RWPE2 (cell line): ENCODE data around the gene ADK.

ENCODE experiments used
- ATAC-seq: fragments of 200-7000 bp; cut with Tn5 transposase; 3 replicates; pipeline ENCODE4 v1.9.1; 2021; ENCODE audit warnings: low read depth
- DNase-seq: peaks from one replicate; pipeline ENCODE4 v3.0.0-alpha.2; 2020; ENCODE audit warnings: low spot score
- H3K27ac ChIP-seq: fragments of 450-650 bp; 2 replicates; pipeline ENCODE4 v1.5.1; 2017; ENCODE audit warnings: mild to moderate bottlenecking; ENCODE audit not compliant: poor library complexity, severe bottlenecking
- H3K27me3 ChIP-seq: fragments of 250-450 bp; sonication (Bioruptor Pico); 2 replicates; pipeline ENCODE4 v1.5.1; 2021; ENCODE audit warnings: mild to moderate bottlenecking, moderate library complexity; ENCODE audit not compliant: insufficient read depth, poor library complexity, severe bottlenecking
- H3K36me3 ChIP-seq: fragments of 250-450 bp; sonication (Bioruptor Pico); 2 replicates; pipeline ENCODE4 v1.5.1; 2020; ENCODE audit warnings: low read depth, mild to moderate bottlenecking, moderate library complexity
- H3K4me1 ChIP-seq: fragments of 250-450 bp; sonication (Bioruptor Pico); 2 replicates; pipeline ENCODE4 v1.5.1; 2021; ENCODE audit warnings: mild to moderate bottlenecking, moderate library complexity; ENCODE audit not compliant: insufficient read depth, poor library complexity, severe bottlenecking
- H3K4me3 ChIP-seq: fragments of 250-450 bp; sonication (Bioruptor Pico); 2 replicates; pipeline ENCODE4 v1.5.1; 2021; ENCODE audit warnings: mild to moderate bottlenecking, moderate library complexity; ENCODE audit not compliant: severe bottlenecking
- H3K9me3 ChIP-seq: fragments of 250-450 bp; sonication (Bioruptor Pico); 2 replicates; pipeline ENCODE4 v1.5.1; 2021; ENCODE audit warnings: mild to moderate bottlenecking, moderate library complexity; ENCODE audit not compliant: severe bottlenecking
- CTCF ChIP-seq: fragments of 450-650 bp; IDR thresholded peaks from one replicate; pipeline ENCODE4 v1.5.1; 2017; ENCODE audit warnings: mild to moderate bottlenecking, moderate library complexity; ENCODE audit not compliant: poor library complexity, severe bottlenecking

The ADK gene

GRCh38 chr10:74748468-74749031 lies 597.5 kb downstream of the ADK start:
- ATAC-seq (no peak), DNase-seq (no peak)
- no peaks in the 10 kb centered on the region for H3K27me3 ChIP-seq
- H3K4me3 ChIP-seq = no peak overlapping the region
- no peaks in the 10 kb centered on the region for H3K4me1 ChIP-seq
- no peaks in the 10 kb centered on the region for H3K36me3 ChIP-seq
- H3K9me3 ChIP-seq = no peaks in the 10 kb centered on the region
- no peak for TF ChIP-seq CTCF
- H3K27ac ChIP-seq = no peak overlapping the region

- no peak for DNase-seq
- no peak for TF ChIP-seq CTCF
Measured at GRCh38 chr10:74750848-74751274, 599.8 kb downstream of the ADK start.

GRCh38 chr10:74752371-74753040 lies 601.5 kb downstream of the ADK start:
- DNase-seq = no peak
- H3K36me3 ChIP-seq = no peaks in the 10 kb centered on the region
- H3K27me3 ChIP-seq = no peaks in the 10 kb centered on the region
- H3K4me3 ChIP-seq = no peak overlapping the region
- H3K9me3 ChIP-seq = no peaks in the 10 kb centered on the region
- no peak for TF ChIP-seq CTCF
- no peaks in the 10 kb centered on the region for H3K4me1 ChIP-seq
- no peak overlapping the region for H3K27ac ChIP-seq
- no peak for ATAC-seq

More at GRCh38 chr10:74750848-74751274, 599.8 kb downstream of the ADK start:
- H3K36me3 ChIP-seq = no peaks in the 10 kb centered on the region
- ATAC-seq = no peak
- no peaks in the 10 kb centered on the region for H3K27me3 ChIP-seq
- no peaks in the 10 kb centered on the region for H3K9me3 ChIP-seq
- no peak overlapping the region for H3K4me3 ChIP-seq
- H3K4me1 ChIP-seq = no peaks in the 10 kb centered on the region
- H3K27ac ChIP-seq = no peak overlapping the region

- no peak for DNase-seq
- ATAC-seq = peak; percentile 68
Measured at GRCh38 chr10:74753442-74754211, 602.6 kb downstream of the ADK start.

More at GRCh38 chr10:74753442-74754211, 602.6 kb downstream of the ADK start:
- Histone ChIP-seq H3K36me3 (no peaks in the 10 kb centered on the region), H3K4me1 (no peaks in the 10 kb centered on the region), H3K27ac (no peak overlapping the region), H3K9me3 (no peaks in the 10 kb centered on the region), H3K4me3 (no peak overlapping the region), H3K27me3 (no peaks in the 10 kb centered on the region)
- TF ChIP-seq CTCF = no peak
